GM23338 (cell line): ENCODE results near the gene ANAPC2. TPM values are rescaled to one million over a fixed set of nuclear protein-coding genes. Genes with fewer than 3 reads are reported as not detected.

Experiments
- ATAC-seq: fragments of 200-7000 bp; cut with Tn5 transposase; 3 replicates; pipeline ENCODE4 v1.9.1; 2020
- DNase-seq: peaks from one replicate; pipeline ENCODE4 v3.0.0-alpha.2; 2015; ENCODE audit warnings: low spot score
- H2AFZ ChIP-seq: fragments of 200-600 bp; sonication (generic); 2 replicates; pipeline ENCODE4 v1.8.0; 2016; ENCODE audit warnings: antibody characterized with exemption, mild to moderate bottlenecking, moderate library complexity
- H3F3A ChIP-seq: fragments of 200-600 bp; sonication (generic); replicated peaks from 2 replicates; pipeline ENCODE4 v1.8.0; 2017; ENCODE audit warnings: antibody characterized with exemption, mixed run types, low read depth
- H3K27ac ChIP-seq: fragments of 200-600 bp; sonication (generic); 2 replicates; pipeline ENCODE4 v1.6.1; 2016; ENCODE audit warnings: low read depth
- H3K27me3 ChIP-seq: fragments of 200-600 bp; sonication (generic); 2 replicates; pipeline ENCODE4 v1.8.0; 2016; ENCODE audit warnings: mild to moderate bottlenecking, mixed run types, moderate library complexity; ENCODE audit not compliant: insufficient read depth
- H3K36me3 ChIP-seq: fragments of 200-600 bp; sonication (generic); 2 replicates; pipeline ENCODE4 v1.8.0; 2016; ENCODE audit warnings: mild to moderate bottlenecking; ENCODE audit not compliant: insufficient read depth
- H3K4me1 ChIP-seq: fragments of 200-600 bp; sonication (generic); 2 replicates; pipeline ENCODE4 v1.8.0; 2016; ENCODE audit warnings: mild to moderate bottlenecking, moderate library complexity; ENCODE audit not compliant: insufficient read depth
- H3K4me2 ChIP-seq: fragments of 200-600 bp; sonication (generic); 2 replicates; pipeline ENCODE4 v1.7.1; 2017; ENCODE audit warnings: mixed run types
- H3K4me3 ChIP-seq: fragments of 200-600 bp; sonication (generic); 2 replicates; pipeline ENCODE4 v1.6.1; 2016; ENCODE audit warnings: mixed run types
- H3K79me2 ChIP-seq: fragments of 200-600 bp; sonication (generic); replicated peaks from 2 replicates; pipeline ENCODE4 v1.8.0; 2017; ENCODE audit warnings: mild to moderate bottlenecking; ENCODE audit not compliant: insufficient read depth
- H3K9me2 ChIP-seq: fragments of 200-600 bp; sonication (generic); 2 replicates; pipeline ENCODE4 v1.8.0; 2017; ENCODE audit not compliant: insufficient read depth
- H4K20me1 ChIP-seq: fragments of 200-600 bp; sonication (generic); replicated peaks from 2 replicates; pipeline ENCODE4 v1.8.0; 2017; ENCODE audit warnings: mild to moderate bottlenecking; ENCODE audit not compliant: insufficient read depth
- H3K27ac Mint-ChIP-seq: 2 replicates; pipeline ENCODE4 v1.8.0; 2020; ENCODE audit warnings: inconsistent platforms, mild to moderate bottlenecking, moderate library complexity, mixed read lengths
- H3K27me3 Mint-ChIP-seq: 3 replicates; pipeline ENCODE4 v1.8.0; 2022; ENCODE audit warnings: low read depth, mild to moderate bottlenecking, moderate library complexity, mixed read lengths, inconsistent platforms; ENCODE audit not compliant: insufficient read depth, poor library complexity
- H3K36me3 Mint-ChIP-seq: 3 replicates; pipeline ENCODE4 v1.8.0; 2021; ENCODE audit warnings: low read depth, mild to moderate bottlenecking, inconsistent platforms, moderate library complexity, mixed read lengths
- H3K4me1 Mint-ChIP-seq: 3 replicates; pipeline ENCODE4 v1.8.0; 2020; ENCODE audit warnings: mild to moderate bottlenecking, inconsistent platforms, mixed read lengths
- H3K4me3 Mint-ChIP-seq: 3 replicates; pipeline ENCODE4 v1.8.0; 2021; ENCODE audit warnings: moderate library complexity, mild to moderate bottlenecking, inconsistent platforms, mixed read lengths
- H3K9me3 Mint-ChIP-seq: 3 replicates; pipeline ENCODE4 v1.8.0; 2020; ENCODE audit warnings: moderate library complexity, mild to moderate bottlenecking, inconsistent platforms, mixed read lengths
- CREB1 ChIP-seq: fragments of 250-450 bp; sonication (Bioruptor Pico); IDR thresholded peaks from 2 replicates; pipeline ENCODE4 v1.5.0; 2020; ENCODE audit warnings: low read depth, mild to moderate bottlenecking, moderate library complexity
- CTCF ChIP-seq, 2 experiments: fragments of 200-600 bp in 1 of 2; sonication (generic) in 1 of 2; conservative IDR thresholded peaks; 2 replicates each; pipeline versions ENCODE4 v1.5.1 to v1.6.1; 2016 to 2017; ENCODE audit warnings: antibody characterized with exemption in 2 of 2, low read depth in 2 of 2, mild to moderate bottlenecking in 2 of 2, moderate library complexity in 1 of 2
- ETS1 ChIP-seq: IDR thresholded peaks from 2 replicates; pipeline ENCODE4 v1.6.1; 2016; ENCODE audit warnings: antibody characterized with exemption
- EZH2 ChIP-seq: fragments of 200-600 bp; sonication (generic); IDR thresholded peaks from one replicate; pipeline ENCODE4 v1.8.0; 2017; ENCODE audit warnings: antibody characterized with exemption, mild to moderate bottlenecking, low read depth; ENCODE audit not compliant: unreplicated experiment
- EZH2phosphoT487 ChIP-seq: fragments of 200-600 bp; sonication (generic); IDR thresholded peaks from one replicate; pipeline ENCODE4 v1.8.1; 2018; ENCODE audit warnings: antibody characterized with exemption; ENCODE audit not compliant: unreplicated experiment
- JUNB ChIP-seq: IDR thresholded peaks from one replicate; pipeline ENCODE4 v1.6.1; 2016; ENCODE audit warnings: antibody characterized with exemption; ENCODE audit not compliant: unreplicated experiment
- NANOG ChIP-seq: IDR thresholded peaks from 2 replicates; pipeline ENCODE4 v1.6.1; 2016; ENCODE audit warnings: antibody characterized with exemption, borderline replicate concordance
- POLR2AphosphoS5 ChIP-seq: IDR thresholded peaks from 2 replicates; pipeline ENCODE4 v1.6.1; 2016; ENCODE audit warnings: antibody characterized with exemption, low read depth
- REST ChIP-seq: IDR thresholded peaks from one replicate; pipeline ENCODE4 v1.6.1; 2018; ENCODE audit warnings: antibody characterized with exemption; ENCODE audit not compliant: unreplicated experiment
- STAT1 ChIP-seq: IDR thresholded peaks from one replicate; pipeline ENCODE4 v1.6.1; 2016; ENCODE audit warnings: antibody characterized with exemption; ENCODE audit not compliant: unreplicated experiment
- ZNF114 ChIP-seq: fragments of 250-450 bp; sonication (Bioruptor Pico); IDR thresholded peaks from 2 replicates; pipeline ENCODE4 v1.5.0; 2020; ENCODE audit warnings: mild to moderate bottlenecking, moderate library complexity
- ZNF331 ChIP-seq: fragments of 250-450 bp; sonication (Bioruptor Pico); IDR thresholded peaks from 2 replicates; pipeline ENCODE4 v1.5.0; 2020; ENCODE audit warnings: low read depth, mild to moderate bottlenecking, moderate library complexity
- ZNF462 ChIP-seq: fragments of 250-450 bp; sonication (Bioruptor Pico); IDR thresholded peaks from 2 replicates; pipeline ENCODE4 v1.5.0; 2020; ENCODE audit warnings: mild to moderate bottlenecking, moderate library complexity
- polyA plus RNA-seq: library from polyadenylated mRNA; unstranded; fragments of >200 nt; fragmentation: Nextera tagmentation; extraction: Ambion mirVana; gene quantifications from 2 replicates; pipeline ENCODE4 v1.2.1, GENCODE V29; 2016
- total RNA-seq: library from RNA; depleted of rRNA; stranded (reverse); fragments of >200 nt; shearing (Covaris generic); gene quantifications from 2 replicates; pipeline ENCODE4 v1.2.3, GENCODE V29; 2014

Gene ANAPC2
- total and polyA plus RNA-seq, 2 experiments from 2014 or later: 16.4 to 42.9 TPM

GRCh38 chr9:137188086-137188489 is 272 bp downstream of the ANAPC2 start:
- Histone ChIP-seq H2AFZ (peak overlapping the region; percentile 91; the same call in 1 of the 2 replicates), H3K36me3 (no peaks in the 10 kb centered on the region), H3K9me2 (no peaks in the 10 kb centered on the region), H3K27me3 (no peaks in the 10 kb centered on the region), H3K4me1 (peaks cover 13% of the 10 kb centered on the region), H3K27ac (no peak overlapping the region), H3K4me3 (peak overlapping the region; percentile 94), H3K4me2 (peak overlapping the region; percentile 93), H3K79me2 (peaks cover 25% of the 10 kb centered on the region), H3F3A (0 out of 2 replicates have a peak, but pooled peaks cover 4% of the 10 kb centered on the region), H4K20me1 (peaks cover 5% of the 10 kb centered on the region; the same call in 1 of the 2 replicates)
- ATAC-seq: peak; percentile 31
- Mint-ChIP-seq H3K27ac (peak overlapping the region; percentile 84; the same call in 1 of the 2 replicates), H3K9me3 (no peaks in the 10 kb centered on the region), H3K4me1 (peaks cover 9% of the 10 kb centered on the region), H3K4me3 (peak overlapping the region; percentile 91), H3K36me3 (peaks cover 17% of the 10 kb centered on the region), H3K27me3 (peaks cover 13% of the 10 kb centered on the region)
- TF ChIP-seq ZNF331 (no peak), EZH2phosphoT487 (no peak), NANOG (no peak), JUNB (no peak), POLR2AphosphoS5 (no peak), STAT1 (no peak), CREB1 (CRISPR knock-in tag) (no peak), REST (no peak), ZNF114 (no peak), EZH2 (no peak), ZNF462 (no peak), ETS1 (no peak), CTCF (conservative IDR thresholded peaks at IDR 0.05; ENCODE audit: low read depth in 2 of 2) (no peak)
- no peak for DNase-seq
